ENCODE results near the gene SPAG17.

GRCh38 chr1:118116909-118117308 lies 68.1 kb downstream of the SPAG17 start:
- TF ChIP-seq, protein P1, sequence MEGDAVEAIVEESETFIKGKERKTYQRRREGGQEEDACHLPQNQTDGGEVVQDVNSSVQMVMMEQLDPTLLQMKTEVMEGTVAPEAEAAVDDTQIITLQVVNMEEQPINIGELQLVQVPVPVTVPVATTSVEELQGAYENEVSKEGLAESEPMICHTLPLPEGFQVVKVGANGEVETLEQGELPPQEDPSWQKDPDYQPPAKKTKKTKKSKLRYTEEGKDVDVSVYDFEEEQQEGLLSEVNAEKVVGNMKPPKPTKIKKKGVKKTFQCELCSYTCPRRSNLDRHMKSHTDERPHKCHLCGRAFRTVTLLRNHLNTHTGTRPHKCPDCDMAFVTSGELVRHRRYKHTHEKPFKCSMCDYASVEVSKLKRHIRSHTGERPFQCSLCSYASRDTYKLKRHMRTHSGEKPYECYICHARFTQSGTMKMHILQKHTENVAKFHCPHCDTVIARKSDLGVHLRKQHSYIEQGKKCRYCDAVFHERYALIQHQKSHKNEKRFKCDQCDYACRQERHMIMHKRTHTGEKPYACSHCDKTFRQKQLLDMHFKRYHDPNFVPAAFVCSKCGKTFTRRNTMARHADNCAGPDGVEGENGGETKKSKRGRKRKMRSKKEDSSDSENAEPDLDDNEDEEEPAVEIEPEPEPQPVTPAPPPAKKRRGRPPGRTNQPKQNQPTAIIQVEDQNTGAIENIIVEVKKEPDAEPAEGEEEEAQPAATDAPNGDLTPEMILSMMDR (IDR thresholded peaks at IDR 0.05 in 4 of 5, conservative IDR thresholded peaks at IDR 0.05 in 1 of 5): no peak
- TF ChIP-seq POLR2A (IDR thresholded peaks at IDR 0.05): no peak

Data from gastrocnemius medialis (tissue), 4 donors.